K562 (cell line): Measurements from ENCODE around the gene TMEM25. TPM values are rescaled to one million over a fixed set of nuclear protein-coding genes. Genes with fewer than 3 reads are reported as not detected.

Experiments
- ATAC-seq: fragments of 200-7000 bp; cut with Tn5 transposase; 3 replicates; pipeline ENCODE4 v1.9.1; 2020; ENCODE audit warnings: moderate library complexity
- BruUV-seq: library from RNA; stranded (reverse); fragments of 400-500 nt; replicated peaks from 2 replicates; lab custom pipeline; 2021; lab: Mats Ljungman, UMichigan
- CTCF ChIA-PET: fragments of 300-600 bp; formaldehyde crosslinking; extraction: SDS; loops from one replicate; lab custom pipeline; 2021; ENCODE audit warnings: low intra/inter-chr PET ratio; lab: Yijun Ruan, JAX
- POLR2A ChIA-PET: fragments of 300-600, 350-650 bp; sonication (Branson Sonifier 250); formaldehyde crosslinking; extraction: SDS; loops from one replicate; lab custom pipeline; 2021; ENCODE audit warnings: antibody characterized with exemption, inconsistent platforms; lab: Yijun Ruan, JAX
- DNase-seq, 4 experiments: peaks; one replicate each; pipeline versions ENCODE4 v3.0.0 to v3.0.0-alpha.2; 2011 to 2018; ENCODE audit warnings: low spot score in 3 of 4, mixed read lengths in 3 of 4; ENCODE audit errors: extremely low read depth in 1 of 4
- FAIRE-seq: peaks from 2 replicates; lab custom pipeline; 2011; peaks lifted over from hg19 to GRCh38; lab: Jason Lieb, UNC
- H2AFZ ChIP-seq: 2 replicates; pipeline ENCODE4 v1.6.0; 2011; ENCODE audit warnings: low read depth, low read length, control low read depth, inconsistent platforms
- H3K27ac ChIP-seq: fragments of 200-600 bp; 3 replicates; pipeline ENCODE4 v1.8.0; 2011; ENCODE audit warnings: low read depth, mild to moderate bottlenecking, control low read depth, inconsistent platforms, low read length, moderate library complexity, mixed read lengths; ENCODE audit errors: extremely low read depth
- H3K27me3 ChIP-seq, 2 experiments: fragments of 300-600 bp in 1 of 2; 2 replicates in 1 of 2; 3 replicates in 1 of 2; pipeline versions ENCODE4 v1.6.0 to v1.8.0; 2011; ENCODE audit warnings: inconsistent platforms in 2 of 2, low read length in 2 of 2, mild to moderate bottlenecking in 1 of 2, mixed read lengths in 1 of 2, moderate library complexity in 1 of 2; ENCODE audit not compliant: control insufficient read depth in 2 of 2, insufficient read depth in 2 of 2
- H3K36me3 ChIP-seq: fragments of 300-600 bp; 3 replicates; pipeline ENCODE4 v1.8.0; 2011; ENCODE audit warnings: mild to moderate bottlenecking, low read length, inconsistent platforms; ENCODE audit not compliant: control insufficient read depth, insufficient read depth
- H3K4me1 ChIP-seq, 2 experiments: fragments of 200-600 bp in 1 of 2; replicated peaks in 1 of 2; 2 replicates in 1 of 2; 3 replicates in 1 of 2; pipeline versions ENCODE4 v1.5.1 to v1.8.0; 2011; ENCODE audit warnings: inconsistent platforms in 2 of 2, low read length in 2 of 2, mild to moderate bottlenecking in 1 of 2, mixed read lengths in 1 of 2, moderate library complexity in 1 of 2; ENCODE audit not compliant: control insufficient read depth in 2 of 2, insufficient read depth in 2 of 2
- H3K4me2 ChIP-seq: 2 replicates; pipeline ENCODE4 v1.6.1; 2011; ENCODE audit warnings: low read length, control low read depth, inconsistent platforms, mixed read lengths; ENCODE audit not compliant: insufficient read depth
- H3K4me3 ChIP-seq: fragments of 200-600 bp; sonication (generic), shearing (Covaris generic); 2 replicates; pipeline ENCODE4 v1.5.1; 2016; ENCODE audit warnings: control low read depth, inconsistent platforms
- H3K79me2 ChIP-seq: fragments of 200-600 bp; 3 replicates; pipeline ENCODE4 v1.8.0; 2011; ENCODE audit warnings: low read length, inconsistent platforms; ENCODE audit not compliant: control insufficient read depth, insufficient read depth
- H3K9ac ChIP-seq, 2 experiments: 2 replicates each; pipeline versions ENCODE4 v1.6.0 to v1.6.1; 2011; ENCODE audit warnings: low read depth in 2 of 2, low read length in 2 of 2, control low read depth in 1 of 2, inconsistent platforms in 1 of 2, mild to moderate bottlenecking in 1 of 2, mixed read lengths in 1 of 2; ENCODE audit not compliant: insufficient read depth in 1 of 2
- H3K9me1 ChIP-seq: one replicate; pipeline ENCODE4 v1.6.0; 2011; ENCODE audit warnings: inconsistent platforms, mild to moderate bottlenecking, low read length, moderate library complexity; ENCODE audit not compliant: control insufficient read depth, insufficient read depth
- H3K9me3 ChIP-seq: replicated peaks from 2 replicates; pipeline ENCODE4 v1.5.1; 2011; ENCODE audit warnings: low read depth, low read length, inconsistent platforms; ENCODE audit not compliant: control insufficient read depth, insufficient read depth
- H4K20me1 ChIP-seq: replicated peaks from 2 replicates; pipeline ENCODE4 v1.6.1; 2011; ENCODE audit warnings: low read length, inconsistent platforms, mixed read lengths; ENCODE audit not compliant: control insufficient read depth, insufficient read depth
- ASH1L ChIP-seq: fragments of 450-650 bp; IDR thresholded peaks from 2 replicates; pipeline ENCODE4 v1.6.1; 2018; ENCODE audit warnings: borderline replicate concordance, mild to moderate bottlenecking, low read depth; ENCODE audit not compliant: partially characterized antibody
- EHMT2 ChIP-seq: fragments of 450-650 bp; IDR thresholded peaks from 2 replicates; pipeline ENCODE4 v1.6.1; 2018; ENCODE audit warnings: antibody characterized with exemption
- FOXA1 ChIP-seq: fragments of 450-650 bp; IDR thresholded peaks from 2 replicates; pipeline ENCODE4 v1.6.1; 2016; ENCODE audit warnings: mild to moderate bottlenecking, borderline replicate concordance
- MBD2 ChIP-seq: sonication (generic); IDR thresholded peaks from 2 replicates; pipeline ENCODE4 v1.6.1; 2016; ENCODE audit warnings: low read depth, borderline replicate concordance
- RAD51 ChIP-seq: fragments of 450-650 bp; IDR thresholded peaks from 2 replicates; pipeline ENCODE4 v1.7.1; 2016; ENCODE audit warnings: low read depth, mild to moderate bottlenecking, borderline replicate concordance
- TCF7 ChIP-seq: sonication (generic); IDR thresholded peaks from 2 replicates; pipeline ENCODE4 v1.6.1; 2016; ENCODE audit warnings: antibody characterized with exemption, borderline replicate concordance
- ZNF398 ChIP-seq: fragments of 250-450 bp; sonication (Bioruptor Pico); IDR thresholded peaks from 2 replicates; pipeline ENCODE4 v1.8.0; 2021; ENCODE audit warnings: moderate library complexity, mild to moderate bottlenecking, inconsistent platforms
- WGBS: fragments of 100-300 bp; shearing (Covaris generic); methylation state at CpG from one replicate; pipeline ENCODE4 v1.1.6; 2016; ENCODE audit warnings: low coverage, mixed read lengths; ENCODE audit not compliant: insufficient coverage; ENCODE audit errors: missing lambda C conversion rate; 5-methylcytosine and 5-hydroxymethylcytosine counted together
- in situ Hi-C: fragments of 300-500 bp; cut with MboI; formaldehyde crosslinking; loops from 4 replicates; pipeline ENCODE4 v1.15.0; 2018; ENCODE audit warnings: inconsistent platforms, mixed read lengths
- intact Hi-C: fragments of 100-400 bp; cut with micrococcal nuclease; formaldehyde crosslinking; loops from 2 replicates; pipeline ENCODE4 v1.14.2; 2022
- polyA plus RNA-seq, 8 experiments: library from polyadenylated mRNA; depleted of rRNA in 4 of 8; stranded (reverse) in 5 of 8; unstranded in 3 of 8; fragments of >200 nt; fragmentation: Nextera tagmentation in 2 of 8; fragmentation: Illumina TruSeq in 1 of 8; extraction: Ambion mirVana in 2 of 8; extraction: Trizol in 1 of 8; gene quantifications; 2 replicates each; pipeline versions ENCODE4 v1.2.1 to v1.2.3, GENCODE V29; 2011 to 2014; ENCODE audit warnings: inconsistent platforms in 1 of 8, missing spikeins in 1 of 8
- total RNA-seq, 7 experiments: library from RNA; depleted of rRNA in 6 of 7; stranded (reverse); fragments of >200 nt in 6 of 7; fragmentation: Illumina TruSeq in 2 of 7; extraction: Trizol in 2 of 7; gene quantifications; 2 replicates each; pipeline versions ENCODE4 v1.2.1 to v1.2.3, GENCODE V29; 2011 to 2021; ENCODE audit warnings: low replicate concordance in 1 of 7
- TF ChIP-seq, protein P1 (sequence below): fragments of 250-450 bp; sonication (Bioruptor Pico); IDR thresholded peaks from 2 replicates; pipeline ENCODE4 v1.8.0; 2022; ENCODE audit warnings: inconsistent platforms, mild to moderate bottlenecking, moderate library complexity, borderline replicate concordance

TMEM25 gene
- total and polyA plus RNA-seq, 9 of the 15 experiments (the other 6 are each of a cell fraction or from before 2014, with no cell fraction given): 0.34 to 3.8 (median 2.0) TPM

GRCh38 chr11:118514103-118514502 is 16.9 kb upstream of the TMEM25 start (continued):
- TF ChIP-seq RAD51: no peak
- TF ChIP-seq EHMT2: no peak

GRCh38 chr11:118519549-118519948 is 11.4 kb upstream of the TMEM25 start:
- ChIA-PET CTCF (no interaction called here), POLR2A (no interaction called here)
- Histone ChIP-seq H4K20me1 (no peaks in the 10 kb centered on the region; the same call in 1 of the 2 replicates), H3K27me3 (no peaks in the 10 kb centered on the region), H2AFZ (no peak overlapping the region), H3K4me2 (no peak overlapping the region), H3K27ac (no peak overlapping the region), H3K79me2 (no peaks in the 10 kb centered on the region), H3K4me1 (no peaks in the 10 kb centered on the region), H3K4me3 (no peak overlapping the region), H3K9ac (no peak overlapping the region), H3K36me3 (peaks cover 88% of the 10 kb centered on the region), H3K9me1 (no peaks in the 10 kb centered on the region), H3K9me3 (no peaks in the 10 kb centered on the region)
- no peak for ATAC-seq
- in situ Hi-C loops (no loop called here), intact Hi-C loops (loop anchor here (10.0 kb wide), 1 partner anchor 45 kb away; the partner anchor contains the start of gene IFT46)
- no peak for FAIRE-seq
- DNase-seq: no peak
- TF ChIP-seq MBD2 (no peak), ZNF398 (CRISPR knock-in tag) (no peak), FOXA1 (no peak), TCF7 (no peak), ASH1L (no peak)
- TF ChIP-seq, protein P1, sequence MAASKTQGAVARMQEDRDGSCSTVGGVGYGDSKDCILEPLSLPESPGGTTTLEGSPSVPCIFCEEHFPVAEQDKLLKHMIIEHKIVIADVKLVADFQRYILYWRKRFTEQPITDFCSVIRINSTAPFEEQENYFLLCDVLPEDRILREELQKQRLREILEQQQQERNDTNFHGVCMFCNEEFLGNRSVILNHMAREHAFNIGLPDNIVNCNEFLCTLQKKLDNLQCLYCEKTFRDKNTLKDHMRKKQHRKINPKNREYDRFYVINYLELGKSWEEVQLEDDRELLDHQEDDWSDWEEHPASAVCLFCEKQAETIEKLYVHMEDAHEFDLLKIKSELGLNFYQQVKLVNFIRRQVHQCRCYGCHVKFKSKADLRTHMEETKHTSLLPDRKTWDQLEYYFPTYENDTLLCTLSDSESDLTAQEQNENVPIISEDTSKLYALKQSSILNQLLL (CRISPR knock-in tag): no peak
- no TSS peak for BruUV-seq
- WGBS: 96% methylated on average over 6 of the region's 6 CpGs
